Sigmoid colon (tissue), 7 donors: Measurements from ENCODE around the gene MDFI. TPM values are rescaled to one million over a fixed set of nuclear protein-coding genes. Genes with fewer than 3 reads are reported as not detected.

Experiments
- DNase-seq: peaks from one replicate; pipeline ENCODE4 v3.0.0-alpha.2; 2019
- H3K27ac ChIP-seq, 4 donors: fragments of 200-600 bp; sonication (generic); one replicate each; pipeline ENCODE4 v1.5.1; 2016 to 2019; ENCODE audit warnings: mild to moderate bottlenecking in 1 of 4
- H3K27me3 ChIP-seq, 3 donors: fragments of 200-600 bp; sonication (generic); one replicate each; pipeline ENCODE4 v1.5.1; 2019; ENCODE audit warnings: mild to moderate bottlenecking in 1 of 3
- H3K36me3 ChIP-seq, 4 donors: fragments of 200-600 bp; sonication (generic); one replicate each; pipeline ENCODE4 v1.5.1; 2016 to 2019
- H3K4me1 ChIP-seq, 4 donors: fragments of 200-600 bp; sonication (generic); one replicate each; pipeline ENCODE4 v1.5.1; 2017 to 2019
- H3K4me3 ChIP-seq, 4 donors: fragments of 200-600 bp; sonication (generic); one replicate each; pipeline ENCODE4 v1.5.1; 2017 to 2019; ENCODE audit warnings: mild to moderate bottlenecking in 2 of 4, moderate library complexity in 1 of 4
- H3K9me3 ChIP-seq, 4 donors: fragments of 200-600 bp in 3 of 4; sonication (generic) in 3 of 4; one replicate each; pipeline versions ENCODE4 v1.5.1 to v1.6.1; 2013 to 2019
- CTCF ChIP-seq, 4 experiments: fragments of 450-650 bp in 3 of 4; fragments of 200-600 bp in 1 of 4; IDR thresholded peaks; one replicate each; pipeline ENCODE4 v1.5.1; 2016 to 2019; ENCODE audit warnings: antibody characterized with exemption in 4 of 4, mild to moderate bottlenecking in 3 of 4, moderate library complexity in 2 of 4
- EP300 ChIP-seq, 4 donors: sonication (generic); formaldehyde crosslinking; IDR thresholded peaks; one replicate each; pipeline ENCODE4 v1.6.1; 2017; ENCODE audit warnings: antibody characterized with exemption in 4 of 4
- POLR2A ChIP-seq, 2 donors: fragments of 450-650 bp; IDR thresholded peaks; one replicate each; pipeline ENCODE4 v1.6.1; 2016; ENCODE audit warnings: antibody characterized with exemption in 2 of 2, mild to moderate bottlenecking in 2 of 2, moderate library complexity in 2 of 2
- POLR2AphosphoS5 ChIP-seq, 4 donors: sonication (generic); formaldehyde crosslinking; IDR thresholded peaks; one replicate each; pipeline ENCODE4 v1.6.1; 2017; ENCODE audit warnings: antibody characterized with exemption in 4 of 4
- WGBS, 2 donors: extraction: QIAGEN DNeasy Blood & Tissue Kit; methylation state at CpG; one replicate each; pipeline ENCODE4 v1.1.7; 2013; 5-methylcytosine and 5-hydroxymethylcytosine counted together
- intact Hi-C: fragments of 100-400 bp; cut with DNase I; formaldehyde crosslinking; loops from one replicate; pipeline ENCODE4 v1.15.1; 2023
- polyA plus RNA-seq, 3 donors: library from polyadenylated mRNA; stranded (reverse); fragments of 200-250 nt; gene quantifications; one replicate each; pipeline ENCODE4 v1.2.3, GENCODE V29; 2013
- total RNA-seq, 4 donors: library from RNA; depleted of rRNA; stranded (reverse); fragments of >200 nt; gene quantifications; one replicate each; pipeline ENCODE4 v1.1.0, GENCODE V29; 2016
- donor health status: healthy with polysubstance abuse.
- donor health status: Bipolar disorder and iron deficiency.
- donor health status: healthy.

MDFI gene
- total and polyA plus RNA-seq, 7 donors = 0.69 to 8.6 (median 4.6) TPM

- TF ChIP-seq CTCF (IDR thresholded peaks at IDR 0.05) = no peak
- TF ChIP-seq EP300 (IDR thresholded peaks at IDR 0.05) = no peak
- TF ChIP-seq POLR2A (IDR thresholded peaks at IDR 0.05) = no peak
- TF ChIP-seq POLR2AphosphoS5 (IDR thresholded peaks at IDR 0.05) = no peak
- peaks cover 0 to 8% (median 7%) of the 10 kb centered on the region in 4 donors for H3K4me1 ChIP-seq
- no peak overlapping the region for H3K27ac ChIP-seq
- no peaks in the 10 kb centered on the region for H3K27me3 ChIP-seq
- H3K9me3 ChIP-seq = peaks cover 0 to 5% (median 0%) of the 10 kb centered on the region in 4 donors
- H3K36me3 ChIP-seq = no peaks in the 10 kb centered on the region
- intact Hi-C loops = no loop called here
- WGBS, 2 donors = 67 to 71% methylated on average over 2 of the region's 2 CpGs
- no peak for DNase-seq
- no peak overlapping the region for H3K4me3 ChIP-seq
Measured at GRCh38 chr6:41621802-41622201, 16.5 kb upstream of the MDFI start.

- Histone ChIP-seq H3K27me3 (no peaks in the 10 kb centered on the region), H3K27ac (no peak overlapping the region), H3K4me3 (no peak overlapping the region), H3K9me3 (peaks cover 0 to 5% (median 0%) of the 10 kb centered on the region in 4 donors), H3K36me3 (no peaks in the 10 kb centered on the region), H3K4me1 (peaks cover 0 to 8% (median 7%) of the 10 kb centered on the region in 4 donors)
- intact Hi-C loops = no loop called here
- no peak for TF ChIP-seq POLR2A (IDR thresholded peaks at IDR 0.05)
- TF ChIP-seq EP300 (IDR thresholded peaks at IDR 0.05) = no peak
- TF ChIP-seq CTCF (IDR thresholded peaks at IDR 0.05) = no peak
- no peak for TF ChIP-seq POLR2AphosphoS5 (IDR thresholded peaks at IDR 0.05)
- 21 to 57% methylated on average over 3 of the region's 3 CpGs for WGBS, 2 donors
- no peak for DNase-seq
Measured at GRCh38 chr6:41622206-41622988, 15.9 kb upstream of the MDFI start.

- Histone ChIP-seq H3K4me1 (peaks cover 0 to 8% (median 7%) of the 10 kb centered on the region in 4 donors), H3K36me3 (no peaks in the 10 kb centered on the region), H3K27ac (no peak overlapping the region), H3K27me3 (peaks cover 0 to 5% (median 0%) of the 10 kb centered on the region in 3 donors), H3K4me3 (no peak overlapping the region), H3K9me3 (peaks cover 0 to 5% (median 0%) of the 10 kb centered on the region in 4 donors)
- no peak for DNase-seq
- intact Hi-C loops = no loop called here
- TF ChIP-seq POLR2AphosphoS5 (IDR thresholded peaks at IDR 0.05) (no peak), POLR2A (IDR thresholded peaks at IDR 0.05) (no peak), CTCF (IDR thresholded peaks at IDR 0.05) (no peak), EP300 (IDR thresholded peaks at IDR 0.05) (no peak)
- WGBS, 2 donors = 93 to 94% methylated on average over 6 of the region's 6 CpGs
Measured at GRCh38 chr6:41623330-41623729, 14.9 kb upstream of the MDFI start.

- no peak for DNase-seq
- Histone ChIP-seq H3K27me3 (peaks cover 0 to 7% (median 0%) of the 10 kb centered on the region in 3 donors), H3K4me3 (no peak overlapping the region), H3K4me1 (peaks cover 0 to 8% (median 7%) of the 10 kb centered on the region in 4 donors), H3K9me3 (peaks cover 0 to 5% (median 0%) of the 10 kb centered on the region in 4 donors), H3K27ac (no peak overlapping the region), H3K36me3 (no peaks in the 10 kb centered on the region)
- TF ChIP-seq POLR2A (IDR thresholded peaks at IDR 0.05) (no peak), EP300 (IDR thresholded peaks at IDR 0.05) (no peak)
- 75 to 78% methylated on average over 18 of the region's 18 CpGs for WGBS, 2 donors
- intact Hi-C loops = no loop called here
Measured at GRCh38 chr6:41624621-41625380, 13.5 kb upstream of the MDFI start.

GRCh38 chr6:41625442-41625841 is 12.8 kb upstream of the MDFI start:
- H3K9me3 ChIP-seq = peaks cover 0 to 5% (median 0%) of the 10 kb centered on the region in 4 donors
- DNase-seq = peak; percentile 60
- H3K36me3 ChIP-seq = no peaks in the 10 kb centered on the region
- H3K4me1 ChIP-seq = peaks cover 0 to 8% (median 7%) of the 10 kb centered on the region in 4 donors
- H3K27me3 ChIP-seq = peaks cover 0 to 9% (median 0%) of the 10 kb centered on the region in 3 donors
- H3K4me3 ChIP-seq = no peak overlapping the region
- WGBS, 2 donors = 11 to 45% methylated on average over 6 of the region's 6 CpGs
- intact Hi-C loops = no loop called here
- H3K27ac ChIP-seq = no peak overlapping the region
- TF ChIP-seq EP300 (IDR thresholded peaks at IDR 0.05) (no peak), POLR2AphosphoS5 (IDR thresholded peaks at IDR 0.05) (no peak), CTCF (IDR thresholded peaks at IDR 0.05) (no peak)
